Fibroblast of villous mesenchyme (primary cell): Measurements from ENCODE around the gene WNK2. TPM values are rescaled to one million over a fixed set of nuclear protein-coding genes. Genes with fewer than 3 reads are reported as not detected.
"Not testable (repeated sequence)": the region's sequence is repeated elsewhere in the genome, so short reads cannot be mapped to it uniquely, and the experiment has no call there.

ENCODE experiments used
- DNase-seq: peaks from one replicate; pipeline ENCODE4 v3.0.0-alpha.2; 2010; ENCODE audit warnings: low read depth
- H3K4me3 ChIP-seq: 2 replicates; pipeline ENCODE4 v1.5.1; 2011; ENCODE audit warnings: low read depth, mild to moderate bottlenecking, low read length
- total RNA-seq: library from RNA; depleted of rRNA; stranded (reverse); fragments of >200 nt; gene quantifications from 2 replicates; pipeline ENCODE4 v1.2.3, GENCODE V29; 2012
- TF ChIP-seq, protein P1 (sequence below): IDR thresholded peaks from 2 replicates; pipeline ENCODE4 v1.5.1; 2012; ENCODE audit warnings: low read depth, mild to moderate bottlenecking, low read length; ENCODE audit not compliant: insufficient read depth

Gene WNK2
- total RNA-seq, 1 donor: not detected

DNA sequence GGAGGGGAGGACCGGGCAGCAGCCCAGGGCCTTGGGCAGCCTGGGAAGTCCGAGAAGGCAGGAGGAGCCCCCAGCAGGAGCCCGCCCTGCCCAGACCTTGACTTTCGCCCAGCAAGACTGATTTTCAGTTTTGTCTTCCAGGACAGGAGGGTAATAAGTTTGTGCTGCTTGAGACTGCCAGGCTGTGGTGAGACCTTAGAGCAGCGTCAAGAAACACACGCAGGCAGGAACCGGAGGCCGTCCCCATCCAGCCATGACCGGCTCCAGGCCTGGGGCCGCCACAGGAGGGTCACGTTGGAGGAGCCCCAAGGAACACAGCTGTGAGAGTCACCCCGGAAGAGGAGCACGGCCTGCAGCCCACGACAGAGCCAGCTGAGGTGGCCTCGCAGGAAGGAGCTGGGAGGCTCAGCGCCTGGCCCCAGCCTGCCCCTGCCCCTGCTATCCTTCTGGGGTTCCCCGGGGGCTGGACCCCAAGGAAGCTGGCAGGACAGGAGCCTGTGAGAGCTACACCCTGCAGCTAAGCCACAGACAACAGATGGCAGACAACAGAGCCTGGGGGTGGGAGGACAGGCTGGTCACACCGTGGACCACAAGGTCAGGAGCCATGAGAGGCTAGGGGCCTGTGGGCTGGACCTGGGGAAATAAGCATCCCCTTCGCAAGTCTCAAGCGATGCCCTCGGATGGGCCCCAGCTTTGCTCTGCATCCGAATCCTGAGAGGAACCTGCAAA lies 141.5 kb downstream of the WNK2 start:
- TF ChIP-seq, protein P1, sequence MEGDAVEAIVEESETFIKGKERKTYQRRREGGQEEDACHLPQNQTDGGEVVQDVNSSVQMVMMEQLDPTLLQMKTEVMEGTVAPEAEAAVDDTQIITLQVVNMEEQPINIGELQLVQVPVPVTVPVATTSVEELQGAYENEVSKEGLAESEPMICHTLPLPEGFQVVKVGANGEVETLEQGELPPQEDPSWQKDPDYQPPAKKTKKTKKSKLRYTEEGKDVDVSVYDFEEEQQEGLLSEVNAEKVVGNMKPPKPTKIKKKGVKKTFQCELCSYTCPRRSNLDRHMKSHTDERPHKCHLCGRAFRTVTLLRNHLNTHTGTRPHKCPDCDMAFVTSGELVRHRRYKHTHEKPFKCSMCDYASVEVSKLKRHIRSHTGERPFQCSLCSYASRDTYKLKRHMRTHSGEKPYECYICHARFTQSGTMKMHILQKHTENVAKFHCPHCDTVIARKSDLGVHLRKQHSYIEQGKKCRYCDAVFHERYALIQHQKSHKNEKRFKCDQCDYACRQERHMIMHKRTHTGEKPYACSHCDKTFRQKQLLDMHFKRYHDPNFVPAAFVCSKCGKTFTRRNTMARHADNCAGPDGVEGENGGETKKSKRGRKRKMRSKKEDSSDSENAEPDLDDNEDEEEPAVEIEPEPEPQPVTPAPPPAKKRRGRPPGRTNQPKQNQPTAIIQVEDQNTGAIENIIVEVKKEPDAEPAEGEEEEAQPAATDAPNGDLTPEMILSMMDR: no peak
- DNase-seq: no peak
- H3K4me3 ChIP-seq: no peak overlapping the region

DNA sequence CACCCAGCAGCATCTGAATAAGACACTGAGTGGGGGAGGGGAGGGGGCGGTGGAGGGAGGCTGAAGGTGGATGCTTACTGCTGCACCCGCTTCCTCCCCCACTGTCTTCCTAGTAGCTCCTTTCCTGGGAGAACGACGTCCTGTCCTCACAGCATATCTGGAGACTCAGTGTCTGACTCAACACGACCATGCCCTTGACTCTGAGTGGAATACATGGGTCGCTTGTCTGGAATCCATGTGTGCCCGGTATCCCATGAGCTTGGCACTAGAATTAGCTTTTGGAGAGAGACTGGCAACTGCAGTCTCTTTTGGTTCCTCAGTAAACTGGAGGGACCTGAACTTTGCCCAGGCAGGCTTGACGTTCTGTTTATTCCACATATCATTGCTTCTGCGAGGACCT lies 142.1 kb downstream of the WNK2 start:
- no peak overlapping the region for H3K4me3 ChIP-seq
- no peak for DNase-seq
- TF ChIP-seq, protein P1: no peak

DNA sequence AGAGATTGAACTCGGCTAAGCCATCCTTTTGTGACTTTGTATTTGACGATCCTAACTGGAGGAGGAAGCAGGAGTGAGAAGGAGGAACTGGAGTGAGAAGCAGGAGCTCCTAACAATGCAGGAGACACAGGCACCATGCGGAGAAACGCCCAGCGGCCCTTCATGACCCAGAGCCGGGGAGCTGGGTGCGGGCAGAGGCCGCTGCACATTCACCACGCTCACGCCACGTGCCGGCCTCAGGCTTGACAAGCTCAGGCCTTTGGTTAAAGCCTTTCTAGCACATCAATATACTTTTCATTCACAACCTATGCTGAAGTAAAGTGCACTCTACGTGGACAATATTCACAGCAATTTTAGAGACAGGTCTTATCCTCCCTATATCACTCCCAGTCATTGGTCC lies 142.7 kb downstream of the WNK2 start:
- no peak overlapping the region for H3K4me3 ChIP-seq
- no peak for DNase-seq
- TF ChIP-seq, protein P1: no peak

DNA sequence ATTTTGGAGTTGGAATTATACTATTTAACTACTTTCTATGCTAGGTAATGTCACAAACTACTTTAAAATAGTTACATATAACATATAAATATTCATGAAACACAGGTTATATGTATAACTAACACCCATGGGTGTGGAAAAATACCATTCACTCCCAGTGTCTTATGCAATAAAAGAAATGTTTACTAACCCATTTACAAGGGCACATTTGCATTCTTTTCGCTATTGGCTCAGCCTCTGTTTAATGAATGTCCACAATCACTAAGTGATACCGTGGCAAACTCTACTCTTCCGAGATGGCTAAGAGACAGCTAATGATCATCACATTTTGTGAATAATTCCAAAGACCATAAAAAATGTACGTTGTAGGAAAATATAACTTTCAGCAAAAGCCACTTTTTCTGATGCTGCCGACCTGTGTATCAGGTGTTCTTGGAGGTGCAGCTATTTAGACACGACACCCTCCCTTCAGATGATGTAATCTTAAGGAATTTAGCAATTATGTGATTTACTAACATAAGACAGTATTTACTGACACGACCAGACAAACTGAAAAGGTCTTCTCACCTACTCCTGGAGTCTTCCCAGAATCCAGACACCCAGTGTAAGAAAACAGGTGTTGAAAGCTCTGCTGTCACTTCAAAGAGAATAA lies 145.8 kb downstream of the WNK2 start:
- TF ChIP-seq, protein P1: no peak
- H3K4me3 ChIP-seq: no peak overlapping the region
- no peak for DNase-seq

DNA sequence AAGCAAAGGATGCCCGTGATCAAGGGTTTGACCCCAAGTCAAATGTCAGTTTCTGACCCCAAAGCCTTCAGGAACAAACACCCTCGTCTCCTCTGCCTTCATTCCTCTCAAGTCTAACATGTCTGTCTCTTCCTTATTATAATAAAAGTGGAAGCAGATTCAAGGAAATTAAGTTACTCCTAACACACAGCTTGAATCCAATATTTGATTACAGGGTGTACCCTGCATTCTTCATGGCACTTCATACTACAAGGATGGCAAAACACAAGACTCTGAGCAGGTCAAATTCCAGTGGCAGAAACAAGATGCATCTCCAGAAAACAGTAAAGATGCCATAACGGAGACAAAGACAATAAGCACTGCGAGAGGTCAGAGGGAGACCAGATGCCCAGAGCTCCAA lies 148.4 kb downstream of the WNK2 start:
- DNase-seq: no peak
- TF ChIP-seq, protein P1: no peak
- H3K4me3 ChIP-seq: no peak overlapping the region

DNA sequence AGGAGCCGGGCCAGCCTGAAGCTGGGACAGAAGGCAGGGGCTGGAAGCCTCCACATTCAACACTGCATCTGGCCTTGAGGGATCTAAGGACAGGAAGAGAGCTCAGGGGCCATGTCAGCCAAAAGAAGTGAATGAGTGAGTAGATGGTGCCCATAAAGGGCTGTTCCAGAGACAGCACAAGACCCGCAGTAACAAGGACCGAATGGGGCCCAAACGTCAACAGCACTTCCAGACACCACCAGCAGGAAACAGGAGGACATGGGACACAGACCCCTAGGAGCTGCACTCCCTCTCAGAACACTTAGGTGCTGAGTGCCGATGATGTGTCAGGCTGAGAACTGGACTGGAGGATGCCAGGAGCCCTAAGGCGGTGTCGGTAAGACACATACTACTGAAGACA lies 152.8 kb downstream of the WNK2 start:
- DNase-seq: no peak
- H3K4me3 ChIP-seq: no peak overlapping the region
- TF ChIP-seq, protein P1: no peak

DNA sequence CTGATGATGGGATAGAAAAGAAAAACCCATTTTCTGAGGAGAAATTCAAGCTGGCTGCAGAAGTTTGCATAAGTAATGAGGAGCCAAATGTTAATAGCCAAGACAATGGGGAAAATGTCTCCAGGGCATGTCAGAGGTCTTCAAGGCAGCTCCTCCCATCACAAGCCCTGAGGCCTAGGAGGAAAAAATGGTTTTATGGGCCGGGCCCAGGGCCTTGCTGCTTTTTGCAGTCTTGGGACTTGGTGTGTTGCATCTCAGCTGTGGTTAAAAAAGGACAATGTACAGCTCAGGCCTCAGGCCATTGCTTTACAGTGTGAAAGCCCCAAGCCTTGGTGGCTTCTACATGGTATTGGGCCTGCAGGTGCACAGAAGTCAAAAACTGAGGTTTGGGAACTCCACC lies 154.3 kb downstream of the WNK2 start:
- not testable (repeated sequence) for H3K4me3 ChIP-seq, DNase-seq
